Astrocyte (in vitro differentiated cells and primary cell): Measurements from ENCODE around the gene MAP1LC3A.

ENCODE experiments used
- CTCF ChIP-seq: IDR thresholded peaks from 2 replicates; pipeline ENCODE4 v1.5.1; 2011; ENCODE audit warnings: low read depth, mild to moderate bottlenecking, inconsistent platforms, low read length, moderate library complexity; ENCODE audit not compliant: insufficient read depth
- EZH2 ChIP-seq: IDR thresholded peaks from 2 replicates; pipeline ENCODE4 v1.6.1; 2012; ENCODE audit warnings: mild to moderate bottlenecking, low read length, inconsistent platforms; ENCODE audit not compliant: insufficient read depth

- TF ChIP-seq CTCF (no peak), EZH2 (no peak)
These were observed 9.7 kb downstream of the MAP1LC3A start for GRCh38 chr20:34567892-34568865.
